Activated T-cell treated with anti-CD3 and anti-CD28 coated beads, Interleukin-2, amount 50 U/mL, for 48 hours (primary cell): ENCODE data around the gene TRIO.

Experiments used
- DNase-seq, 2 experiments: peaks; one replicate each; pipeline ENCODE4 v3.0.0-alpha.2; 2020

The TRIO gene

GRCh38 chr5:14337593-14337992 is 194.5 kb downstream of the TRIO start:
- no peak for DNase-seq

GRCh38 chr5:14339468-14339867 is 196.3 kb downstream of the TRIO start:
- no peak for DNase-seq

DNA sequence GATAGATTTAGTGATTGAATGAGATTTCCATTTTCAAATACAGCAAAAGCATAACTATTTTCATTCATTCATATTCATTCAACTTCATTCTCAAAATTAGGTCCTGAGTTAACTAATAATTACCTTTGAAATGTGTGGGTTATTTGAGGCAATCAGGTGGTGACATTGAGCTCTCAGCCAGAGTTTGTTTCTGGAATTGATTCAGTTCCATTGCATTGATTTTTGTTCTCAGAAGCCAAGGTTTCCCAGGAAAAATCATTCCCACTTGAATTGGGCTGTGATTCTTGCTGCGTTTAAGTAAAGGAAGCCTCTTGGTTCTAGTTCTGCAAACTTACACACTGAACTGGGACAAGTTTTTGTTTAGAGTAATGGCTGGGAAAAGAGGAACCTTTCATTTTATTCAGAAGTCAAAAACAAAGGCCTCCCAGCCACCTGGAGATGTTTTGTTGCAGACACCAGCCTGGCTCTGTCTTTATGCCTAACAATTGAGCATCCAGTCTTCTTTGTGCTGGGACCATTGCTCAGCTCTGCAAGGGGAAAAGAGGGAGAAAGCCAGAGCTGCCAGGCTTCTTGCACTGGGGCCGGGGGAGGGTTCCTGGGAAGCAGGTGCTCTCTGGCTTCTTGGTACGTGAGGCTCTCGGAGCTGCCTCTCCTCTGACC is 198.6 kb downstream of the TRIO start:
- no peak for DNase-seq

GRCh38 chr5:14342306-14342705 is 199.2 kb downstream of the TRIO start:
- no peak for DNase-seq

- no peak for DNase-seq
Measured at GRCh38 chr5:14343376-14343775, 200.2 kb downstream of the TRIO start.

- DNase-seq: no peak
Measured at GRCh38 chr5:14347522-14347921, 204.4 kb downstream of the TRIO start.

- DNase-seq: no peak
Measured at GRCh38 chr5:14348142-14348541, 205.0 kb downstream of the TRIO start.

DNA sequence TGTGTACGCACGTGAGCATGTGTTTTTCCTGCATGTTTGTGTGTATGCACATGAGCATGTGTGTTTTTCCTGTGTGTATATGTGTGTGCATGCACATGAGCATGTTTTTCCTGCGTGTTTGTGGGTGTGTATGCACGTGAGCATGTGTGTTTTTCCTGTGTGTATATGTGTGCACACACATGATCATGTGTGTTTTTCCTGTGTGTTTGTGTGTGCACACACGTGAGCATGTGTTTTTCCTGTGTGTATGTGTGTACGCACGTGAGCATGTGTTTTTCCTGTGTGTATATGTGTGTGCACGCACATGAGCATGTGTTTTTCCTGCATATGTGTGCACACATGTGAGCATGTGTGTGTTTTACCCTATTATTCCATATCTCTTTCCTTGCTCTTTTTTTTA is 205.9 kb downstream of the TRIO start:
- no peak for DNase-seq

GRCh38 chr5:14351086-14351661 is 208.0 kb downstream of the TRIO start:
- DNase-seq: no peak

DNA sequence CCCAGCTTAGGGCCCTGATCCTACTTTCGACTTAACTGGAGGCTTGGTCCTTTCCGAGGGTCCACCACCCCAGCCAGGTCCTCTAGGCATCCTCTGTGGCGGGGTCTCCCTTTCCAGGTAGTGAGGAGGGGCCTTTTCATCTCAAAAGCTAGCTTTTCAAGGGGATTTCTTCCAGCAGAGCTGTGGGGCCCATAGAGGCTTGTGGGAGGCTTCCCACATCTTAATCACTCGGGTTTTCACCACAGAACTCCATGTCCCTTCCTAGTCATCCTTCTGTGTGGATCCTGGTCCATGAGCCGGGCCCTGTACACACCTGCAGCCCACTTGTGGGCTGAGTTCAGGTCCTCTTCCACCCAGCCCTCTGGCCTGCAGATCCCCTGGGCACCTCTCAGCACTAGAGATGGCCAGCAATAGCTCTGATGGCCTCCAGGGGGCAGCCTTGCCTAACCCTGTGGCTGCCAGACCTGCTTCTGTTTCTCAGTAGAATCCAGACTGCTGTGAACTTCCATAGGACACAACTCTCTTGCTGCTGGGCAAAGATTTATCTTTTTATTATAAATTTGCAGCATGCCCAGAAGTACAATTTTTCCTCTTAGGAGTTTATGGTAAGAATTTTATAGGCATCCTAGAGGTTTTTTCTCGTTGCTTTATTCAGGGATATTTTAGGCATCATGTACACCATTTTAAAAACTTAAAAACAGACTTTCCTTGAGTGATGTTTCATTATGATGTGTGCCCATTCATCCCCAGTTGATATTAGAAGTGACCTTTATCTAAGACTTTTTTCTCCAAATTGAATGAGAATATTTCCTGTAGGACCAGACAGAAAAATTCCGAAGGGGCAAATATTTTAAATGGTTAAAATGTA is 208.9 kb downstream of the TRIO start:
- peak; percentile 55 to 70 for DNase-seq

- DNase-seq: no peak
Measured at GRCh38 chr5:14353726-14354474, 210.8 kb downstream of the TRIO start.

DNA sequence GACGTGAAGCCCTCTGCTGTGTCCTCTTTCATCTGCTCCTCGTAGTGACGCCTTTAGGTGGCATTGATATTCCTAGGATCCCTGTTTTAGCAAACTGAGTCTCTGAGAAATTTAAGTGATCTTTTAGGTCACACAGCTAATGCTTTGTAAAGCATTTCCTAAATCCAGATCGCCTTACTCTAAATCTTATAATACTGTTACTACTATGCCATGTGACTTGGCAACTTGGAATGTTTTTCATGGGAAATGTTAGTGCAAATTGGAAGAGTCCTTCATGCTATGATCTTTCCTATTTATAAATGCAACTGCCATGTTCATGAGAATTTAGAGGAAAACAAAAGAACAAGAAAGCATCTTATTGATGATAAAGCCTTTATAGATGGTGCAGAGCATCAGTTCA is 212.2 kb downstream of the TRIO start:
- no peak for DNase-seq

- no peak for DNase-seq
Measured at GRCh38 chr5:14356305-14356704, 213.2 kb downstream of the TRIO start.

DNA sequence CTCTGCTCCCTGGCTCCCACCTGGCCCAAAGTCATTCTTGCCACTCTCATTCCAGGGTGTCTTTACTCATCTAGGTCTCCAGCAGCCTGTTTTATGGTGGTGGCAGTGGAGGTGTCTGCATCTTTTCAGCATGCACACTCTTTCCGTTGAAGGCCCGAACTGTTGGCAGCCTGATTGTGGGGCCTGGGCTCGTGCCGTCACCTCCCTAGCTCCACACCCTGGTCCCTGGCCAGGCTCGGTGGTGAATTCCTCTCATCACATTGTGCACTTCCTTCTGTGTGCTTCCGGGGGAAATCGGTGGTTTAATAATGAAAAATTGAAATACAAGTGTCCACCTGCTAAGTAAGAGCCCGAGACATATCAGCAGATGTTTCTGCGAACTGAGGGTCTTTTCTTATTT is 214.3 kb downstream of the TRIO start:
- no peak for DNase-seq

GRCh38 chr5:14357851-14358250 is 214.7 kb downstream of the TRIO start:
- DNase-seq: no peak

- no peak for DNase-seq
Measured at GRCh38 chr5:14358536-14358935, 215.4 kb downstream of the TRIO start.

DNA sequence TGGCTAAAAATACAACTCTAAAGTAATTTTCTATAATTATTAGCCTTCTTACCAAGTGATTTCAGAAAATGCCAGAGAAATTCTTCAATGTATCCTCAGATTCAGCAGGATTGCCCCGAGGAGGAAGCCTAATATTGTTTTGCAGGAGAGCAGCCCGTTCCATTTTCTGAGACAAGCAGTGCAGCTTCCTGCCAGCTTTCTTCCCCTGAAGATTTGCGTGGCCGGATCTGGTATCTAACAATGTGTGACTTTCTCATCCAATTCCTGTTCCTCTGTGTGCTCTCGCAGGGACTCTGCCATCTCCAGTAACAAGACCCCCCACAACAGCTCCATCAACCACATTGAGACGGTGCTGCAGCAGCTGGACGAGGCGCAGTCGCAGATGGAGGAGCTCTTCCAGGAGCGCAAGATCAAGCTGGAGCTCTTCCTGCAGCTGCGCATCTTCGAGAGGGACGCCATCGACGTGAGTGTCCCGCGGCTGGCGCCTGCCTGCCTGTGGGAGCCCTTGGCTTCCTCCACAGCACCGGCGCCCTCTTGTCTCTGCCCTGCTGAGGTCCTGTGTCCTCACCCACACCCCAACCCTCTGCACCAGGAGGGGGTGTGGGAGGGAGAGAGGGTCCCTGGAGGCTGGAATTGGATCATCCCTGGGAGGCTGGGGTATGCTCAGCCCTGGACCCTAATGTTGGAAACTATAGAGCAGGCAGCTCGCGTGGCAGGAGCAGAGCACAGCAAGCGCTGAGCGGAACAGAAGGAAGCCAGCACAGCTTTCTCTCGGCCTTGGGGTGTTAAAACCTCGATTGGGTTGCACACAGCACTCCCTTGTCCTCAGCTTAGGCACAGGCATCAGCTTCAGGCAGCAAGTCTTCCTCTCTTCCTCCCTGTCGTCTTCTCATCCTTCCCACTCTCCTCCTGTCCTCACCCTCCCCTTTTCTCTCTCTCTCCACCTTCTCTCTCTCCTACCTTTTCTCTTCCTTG is 216.2 kb downstream of the TRIO start:
- DNase-seq: no peak

DNA sequence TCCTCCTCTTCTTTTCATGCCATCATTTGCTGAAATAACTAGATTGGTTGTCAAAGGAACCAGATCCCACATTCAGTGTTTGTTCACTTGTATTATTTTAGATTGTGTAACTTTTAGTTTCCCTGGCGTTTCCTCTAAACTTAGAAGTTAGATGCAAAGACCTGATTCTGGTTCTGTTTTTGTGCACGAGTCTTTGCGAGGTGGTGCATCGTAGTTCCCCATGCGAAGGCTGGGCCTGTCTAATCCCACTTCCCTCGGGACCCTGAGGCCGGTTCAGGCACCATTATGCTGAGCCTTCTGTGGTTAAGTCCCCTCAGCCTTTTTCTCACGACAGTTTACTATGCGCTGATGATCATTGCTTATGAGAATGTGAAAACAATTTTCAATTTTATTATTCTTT is 219.3 kb downstream of the TRIO start:
- no peak for DNase-seq

- no peak for DNase-seq
Measured at GRCh38 chr5:14364096-14364495, 221.0 kb downstream of the TRIO start.

GRCh38 chr5:14364576-14365472 is 221.7 kb downstream of the TRIO start:
- peak; percentile 24 to 34 for DNase-seq

DNA sequence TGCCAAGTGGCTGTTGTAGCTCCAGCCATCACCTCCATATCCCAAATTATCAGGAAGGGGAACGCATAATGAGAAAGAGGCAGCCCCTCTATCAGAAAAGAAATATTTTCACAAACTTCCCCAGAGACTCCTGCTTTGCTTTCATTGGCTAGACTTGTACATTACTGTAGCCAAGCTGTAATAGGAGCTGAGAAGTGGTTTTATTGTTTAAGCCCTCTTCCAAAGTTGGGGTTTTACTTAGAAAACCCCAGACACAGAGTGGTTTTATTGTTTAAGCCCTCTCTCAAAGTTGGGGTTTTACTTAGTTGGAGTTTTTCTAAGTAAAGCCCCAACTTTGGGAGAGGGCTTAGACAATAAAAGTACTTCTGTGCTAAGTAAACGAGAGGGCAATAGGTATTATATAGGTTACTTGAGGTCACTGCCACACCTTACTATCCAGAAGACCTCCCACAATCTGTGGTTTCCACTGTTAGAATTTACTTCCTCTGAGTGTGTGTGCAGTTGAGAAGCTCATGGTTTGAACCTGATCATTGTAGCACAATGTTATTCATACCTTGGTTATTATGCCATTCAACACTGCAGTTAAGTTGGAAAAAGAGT is 222.8 kb downstream of the TRIO start:
- no peak for DNase-seq
